C4-2B (cell line): ENCODE data around the gene DCDC2C.

ENCODE experiments used
- CTCF ChIP-seq: fragments of 450-650 bp; conservative IDR thresholded peaks from 2 replicates; pipeline ENCODE4 v1.5.1; 2017; ENCODE audit warnings: mild to moderate bottlenecking
- ZFX ChIP-seq: fragments of 450-650 bp; IDR thresholded peaks from 2 replicates; pipeline ENCODE4 v1.6.1; 2017

GRCh38 chr2:3747826-3748225, 44.5 kb downstream of the DCDC2C start:
- TF ChIP-seq CTCF (no peak), ZFX (no peak)
